Fibroblast of peridontal ligament (primary cell): ENCODE results near the gene SMYD3.
"Not testable (repeated sequence)": the region's sequence is repeated elsewhere in the genome, so short reads cannot be mapped to it uniquely, and the experiment has no call there.

Experiments
- DNase-seq: peaks from one replicate; pipeline ENCODE4 v3.0.0-alpha.2; 2010; ENCODE audit errors: extremely low read depth

The SMYD3 gene

DNA sequence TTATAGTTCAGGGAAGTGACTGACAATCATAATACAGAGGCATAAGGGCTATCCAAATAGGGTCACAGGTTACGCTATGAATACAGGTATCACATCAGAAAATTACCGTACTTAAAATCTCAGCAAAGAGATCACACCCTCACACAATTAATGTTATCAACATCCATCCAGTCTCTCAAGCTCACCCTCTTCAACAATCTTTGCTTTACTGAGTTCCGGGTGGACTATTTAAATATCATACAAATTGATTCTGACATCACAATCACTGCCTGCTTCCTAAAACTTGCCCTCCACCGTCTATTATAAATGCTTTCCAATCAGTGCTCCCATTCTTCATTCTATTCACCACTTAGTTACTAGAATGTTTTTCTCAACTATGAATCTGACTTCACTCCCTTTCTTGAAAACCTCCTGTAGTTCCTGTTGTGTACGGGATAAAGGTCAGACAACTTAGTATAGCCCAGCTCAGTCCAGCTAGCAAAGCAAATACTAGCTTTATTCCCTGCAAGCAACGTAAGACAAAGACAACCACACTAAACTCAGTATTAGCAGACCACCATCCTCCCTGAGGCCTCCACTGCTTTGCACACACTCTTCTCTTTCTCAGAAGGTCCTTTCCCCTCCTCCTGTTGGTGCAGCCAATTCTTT is 398.7 kb downstream of the SMYD3 start:
- no peak for DNase-seq

DNA sequence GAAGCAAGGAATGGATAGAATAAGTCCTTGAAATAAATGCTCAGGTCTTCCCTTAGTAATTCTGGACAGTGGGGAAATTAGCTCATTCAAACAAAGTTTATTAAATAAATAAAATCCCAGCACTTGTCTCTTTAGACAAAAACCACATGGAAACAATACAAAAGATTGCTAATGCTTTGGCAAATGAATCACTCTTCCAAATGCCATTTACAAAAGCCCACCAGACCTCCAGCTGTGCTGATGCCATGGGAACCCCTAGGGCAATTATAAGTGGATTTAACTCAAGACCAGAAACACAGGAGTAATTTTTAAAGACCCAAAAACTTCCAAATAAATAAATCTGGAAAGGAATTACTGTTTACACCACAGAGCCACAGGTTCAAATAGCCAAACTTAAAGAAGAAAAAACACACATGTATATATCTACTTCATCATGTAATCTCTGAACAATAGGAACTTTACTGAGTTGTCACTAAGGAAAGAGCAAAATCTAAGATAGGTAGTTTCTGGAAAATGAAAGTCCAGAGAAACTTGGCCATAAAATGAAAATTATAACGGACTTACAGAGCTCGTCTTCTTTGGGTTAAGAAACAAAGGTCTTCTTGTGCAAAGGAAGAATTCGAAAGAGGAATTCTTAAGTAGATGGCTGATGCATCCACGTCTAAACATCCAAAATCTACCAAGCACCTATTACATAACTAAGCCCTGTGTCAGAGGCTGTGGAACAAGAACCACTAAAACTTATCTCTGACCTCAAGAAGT is 399.4 kb downstream of the SMYD3 start:
- peak; percentile 69 for DNase-seq

DNA sequence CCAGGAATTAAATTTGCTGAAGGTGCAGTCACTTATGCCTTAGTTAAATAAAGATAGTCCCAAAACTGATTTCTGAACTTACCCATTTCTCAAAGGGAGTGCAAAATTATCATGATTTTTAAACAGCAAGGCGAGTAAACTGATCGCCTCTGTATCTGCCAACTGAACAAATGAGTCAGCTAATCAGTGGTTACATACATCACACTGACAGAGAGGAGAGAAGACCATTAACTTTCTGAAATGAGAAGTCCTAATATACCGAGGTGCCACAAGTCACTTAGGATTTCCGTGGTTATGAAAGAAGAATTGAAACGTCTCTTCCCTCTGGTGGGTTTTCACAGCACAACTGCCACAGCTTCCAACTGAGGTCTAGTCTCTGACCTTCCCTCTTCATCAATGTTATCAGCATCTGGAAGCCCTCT is 400.7 kb downstream of the SMYD3 start:
- DNase-seq = peak; percentile 40

DNA sequence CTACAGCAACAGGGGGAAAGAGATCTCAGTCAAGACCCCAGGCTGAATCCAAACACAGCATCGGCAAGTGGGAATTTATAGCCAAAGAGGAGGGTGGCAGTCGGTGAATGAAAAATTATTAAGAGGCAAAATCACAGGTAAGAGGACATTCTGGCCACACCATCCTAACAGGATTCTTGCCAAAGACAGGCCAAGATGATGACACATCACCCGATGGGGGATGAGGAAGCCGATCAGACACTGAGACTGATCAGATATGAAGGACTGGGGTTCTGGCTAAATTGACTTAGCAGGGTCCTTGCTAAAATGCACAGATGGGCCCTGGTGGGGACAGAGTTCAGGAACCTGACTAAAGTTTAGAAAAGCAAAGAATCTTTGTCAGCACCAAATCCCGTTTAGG is 402.2 kb downstream of the SMYD3 start:
- no peak for DNase-seq

DNA sequence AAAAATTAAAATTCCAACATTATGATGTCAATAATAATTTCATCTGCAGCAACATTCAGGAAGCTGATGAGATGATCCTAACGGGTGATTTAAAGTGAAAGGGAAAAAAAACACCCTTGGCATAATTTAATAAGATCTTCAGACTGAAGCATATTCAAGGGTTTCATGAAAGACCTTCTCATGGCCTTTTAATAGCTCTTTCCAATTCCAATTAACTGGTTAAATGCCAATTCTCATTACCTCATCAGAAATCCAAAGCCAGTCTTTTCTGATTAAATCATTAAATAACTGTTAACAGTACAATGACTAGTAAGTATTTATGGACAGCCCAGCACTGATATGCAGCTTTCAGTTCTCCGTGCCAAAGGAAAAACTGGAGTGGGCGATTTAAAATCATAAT is 407.5 kb downstream of the SMYD3 start:
- DNase-seq = no peak

DNA sequence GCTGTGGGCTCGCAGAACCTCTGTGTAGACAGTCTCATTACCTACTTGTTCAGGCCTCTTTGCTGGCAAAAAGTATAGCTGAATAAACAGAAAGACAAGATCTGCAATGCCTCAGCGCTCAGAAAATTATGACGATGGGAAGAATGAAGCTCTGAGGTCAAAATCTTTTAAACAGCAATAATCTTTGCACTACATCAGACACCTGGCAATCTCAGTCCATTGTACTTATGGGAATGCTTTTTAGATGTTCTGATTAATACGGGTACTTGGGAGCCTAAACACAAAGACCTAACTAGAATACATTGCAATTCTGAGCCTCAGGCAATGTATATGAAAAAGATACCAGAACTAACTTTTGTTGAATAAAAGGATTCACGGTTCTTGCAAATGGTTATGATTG is 410.7 kb downstream of the SMYD3 start:
- DNase-seq = no peak

DNA sequence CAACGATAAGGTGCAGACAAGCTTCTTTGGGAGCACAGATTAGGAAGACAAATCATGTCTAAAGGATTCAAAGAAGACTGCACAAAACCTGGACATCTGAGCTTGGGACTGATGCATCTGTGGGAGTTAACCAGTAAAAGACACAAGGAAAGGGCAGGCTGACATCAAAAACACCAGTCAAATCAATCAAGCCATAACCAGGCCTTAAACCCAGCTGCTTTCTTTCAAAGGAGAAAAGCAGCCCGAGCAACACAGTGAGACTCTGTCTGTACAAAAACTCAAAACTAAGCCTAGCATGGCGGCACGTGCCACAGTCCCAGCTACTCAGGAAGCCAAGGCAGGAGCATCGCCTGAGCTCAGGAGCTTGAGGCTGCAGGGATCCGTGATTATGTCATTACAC is 411.6 kb downstream of the SMYD3 start:
- no peak for DNase-seq

DNA sequence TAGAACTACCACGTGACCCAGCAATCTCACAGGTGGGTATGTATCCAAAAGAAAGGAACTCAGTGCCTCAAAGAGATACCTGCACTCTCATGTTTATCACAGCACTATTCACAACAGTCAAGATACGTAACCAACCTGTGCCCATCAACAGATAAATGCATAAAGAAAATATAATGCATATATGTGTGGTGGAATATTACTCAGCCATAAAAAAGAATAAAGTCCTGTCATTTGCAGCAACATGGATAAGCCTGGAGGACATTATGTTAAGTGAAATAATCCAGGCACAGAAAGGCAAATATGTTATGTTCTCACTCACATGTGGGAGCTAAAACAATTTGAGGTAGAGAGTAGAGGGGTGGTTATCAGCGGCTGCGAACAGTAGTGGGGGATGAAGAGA is 413.8 kb downstream of the SMYD3 start:
- DNase-seq = no peak

DNA sequence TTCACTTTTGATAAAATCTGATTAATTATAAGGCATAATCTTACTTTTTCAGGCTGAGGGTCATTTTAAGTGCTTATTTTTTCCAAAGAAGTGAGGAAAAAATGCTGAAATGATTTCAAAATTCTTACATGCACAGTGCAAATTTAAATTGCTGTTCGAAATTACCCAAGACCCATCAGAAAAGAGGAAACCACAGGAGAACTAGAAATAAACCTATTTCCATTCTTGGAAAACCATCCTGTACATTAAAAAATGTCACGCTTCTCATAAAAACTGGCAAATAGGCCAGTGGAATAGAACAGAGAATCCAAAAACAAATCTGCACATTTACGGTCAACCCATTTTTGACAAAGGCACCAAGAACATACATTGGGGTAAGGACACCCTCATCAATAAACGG is 414.9 kb downstream of the SMYD3 start:
- no peak for DNase-seq

DNA sequence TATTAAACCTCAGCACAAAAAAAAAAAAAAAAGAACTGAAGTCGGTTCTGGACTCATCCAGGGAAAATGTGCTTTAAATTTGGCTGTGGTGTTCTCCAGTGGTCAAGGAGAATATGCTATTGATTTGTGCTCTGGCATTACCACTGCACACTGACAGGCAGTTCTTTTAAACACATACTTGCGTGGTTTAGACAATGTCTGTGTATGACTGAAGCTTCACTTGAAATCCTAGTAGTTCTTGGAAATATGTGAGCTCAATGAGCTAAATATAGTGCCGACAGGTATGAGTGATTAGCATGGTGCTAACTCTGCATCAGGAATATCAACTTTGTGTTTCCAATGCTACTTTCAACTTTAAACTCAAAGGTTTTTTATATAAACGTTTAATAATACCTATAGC is 415.6 kb downstream of the SMYD3 start:
- peak; percentile 90 for DNase-seq

DNA sequence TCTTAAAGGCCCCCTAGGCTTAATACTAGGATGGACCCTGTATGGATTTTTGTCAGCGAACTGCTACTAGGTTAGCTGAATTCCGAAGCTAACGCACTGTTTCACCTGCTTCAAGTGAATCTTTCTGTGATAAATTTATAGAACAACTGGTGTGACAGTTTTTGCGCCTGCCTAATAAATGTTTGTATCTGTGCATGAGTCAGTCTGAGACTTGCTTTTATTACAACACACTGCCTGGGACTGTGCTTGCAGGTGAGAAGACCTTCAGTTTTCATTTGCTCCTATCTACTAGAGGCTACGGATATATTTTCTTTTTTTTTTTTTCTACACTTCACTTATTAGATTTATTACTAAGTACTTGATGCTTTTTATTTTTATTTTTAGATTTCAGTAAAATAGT is 420.9 kb downstream of the SMYD3 start:
- no peak for DNase-seq

DNA sequence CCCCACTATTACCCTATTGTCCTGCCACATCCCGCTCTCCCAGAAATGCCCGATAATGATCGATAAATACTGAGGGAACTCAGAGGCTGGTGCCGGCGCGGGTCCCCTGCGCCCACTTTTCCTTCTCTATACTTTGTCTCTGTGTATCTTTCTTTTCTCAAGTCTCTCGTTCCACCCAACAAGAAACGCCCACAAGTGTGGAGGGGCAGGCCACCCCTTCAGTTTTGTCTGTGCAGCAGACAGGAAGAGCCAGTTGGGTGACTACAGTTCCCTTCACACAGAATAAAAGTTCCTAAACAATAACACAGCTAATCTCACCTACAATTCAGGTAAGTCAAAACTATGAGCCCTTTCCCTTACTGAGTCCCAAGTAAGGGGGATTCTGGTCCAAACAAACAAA is 423.7 kb downstream of the SMYD3 start:
- DNase-seq = no peak

DNA sequence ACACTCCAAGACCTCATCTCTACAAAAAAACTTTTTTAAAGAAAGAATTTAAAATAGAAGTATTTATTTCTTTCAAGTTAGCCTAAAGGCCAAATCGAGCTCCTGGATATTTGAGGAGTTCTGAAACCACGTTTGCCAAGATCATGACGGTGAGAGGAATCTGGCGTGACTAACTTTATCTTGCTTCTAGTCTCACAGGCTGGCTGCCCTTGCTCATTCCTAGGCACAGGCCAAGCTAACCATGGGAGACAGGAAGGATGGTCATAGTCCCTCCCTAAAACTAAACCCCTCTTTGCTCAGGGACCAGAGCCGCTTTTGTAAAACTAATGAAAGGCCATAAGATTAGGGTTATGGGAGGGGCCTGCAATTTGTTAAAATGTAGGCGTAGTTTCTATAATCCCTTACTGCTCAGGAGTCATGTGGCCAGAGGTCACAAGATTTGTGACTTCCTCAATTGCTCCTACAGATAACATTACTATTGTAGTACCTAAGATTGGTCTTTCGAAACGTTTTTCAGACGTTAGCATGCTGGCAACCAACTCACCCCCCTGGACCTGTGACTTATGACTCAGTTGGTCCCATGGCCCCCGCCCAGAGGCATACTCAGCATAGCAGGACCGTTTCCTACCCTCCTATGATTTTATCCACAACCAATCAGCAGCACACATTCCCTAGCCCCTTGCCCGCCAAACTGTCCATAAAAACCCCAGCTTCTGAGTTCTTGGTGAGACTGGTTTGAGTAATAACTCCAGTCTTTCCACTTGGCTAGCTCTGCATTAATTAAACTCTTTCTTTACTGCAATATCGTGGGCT is 425.0 kb downstream of the SMYD3 start:
- DNase-seq = no peak

DNA sequence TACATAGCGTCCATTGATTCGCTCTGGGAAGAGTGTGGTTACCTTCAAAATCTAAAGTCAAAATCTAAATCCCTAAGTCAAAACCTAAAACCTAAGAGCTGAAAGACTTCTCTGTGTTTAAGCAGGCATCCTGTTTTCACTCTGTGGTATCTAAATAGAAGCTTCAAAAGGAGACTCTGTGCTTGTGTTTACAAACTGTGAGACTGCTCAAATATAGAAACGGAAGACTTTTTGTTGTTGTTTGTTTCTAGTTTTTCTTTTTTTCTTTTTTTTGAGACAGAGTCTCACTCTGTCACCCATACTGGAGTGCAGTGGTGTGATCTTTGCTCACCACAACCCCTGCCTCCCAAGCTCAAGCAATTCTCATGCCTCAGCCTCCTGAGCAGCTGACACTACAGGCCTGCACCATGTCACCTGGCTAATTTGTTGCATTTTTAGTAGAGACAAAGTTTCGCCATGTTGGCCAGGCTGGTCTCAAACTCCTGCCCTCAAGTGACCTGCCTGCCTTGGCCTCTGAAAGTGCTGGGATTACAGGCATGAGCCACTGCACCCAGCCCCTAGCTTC is 425.9 kb downstream of the SMYD3 start:
- no peak for DNase-seq

DNA sequence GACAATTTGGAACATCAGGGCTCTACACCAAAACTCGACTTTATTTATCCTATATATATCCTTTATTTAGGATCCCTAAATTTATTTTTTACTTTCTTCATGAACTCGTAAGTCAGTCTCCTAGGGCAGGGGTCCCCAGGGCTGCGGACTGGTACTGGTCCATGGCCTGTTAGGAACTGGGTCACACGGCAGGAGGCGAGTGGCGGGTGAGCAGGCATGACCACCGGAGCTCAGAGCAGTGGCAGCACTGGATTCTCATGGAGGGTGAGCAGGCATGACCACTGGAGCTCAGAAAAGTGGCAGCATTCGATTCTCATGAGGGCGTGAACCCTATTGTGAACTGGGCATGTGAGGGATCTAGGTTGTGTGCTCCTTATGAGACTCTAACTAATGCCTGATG is 427.0 kb downstream of the SMYD3 start:
- DNase-seq = no peak

DNA sequence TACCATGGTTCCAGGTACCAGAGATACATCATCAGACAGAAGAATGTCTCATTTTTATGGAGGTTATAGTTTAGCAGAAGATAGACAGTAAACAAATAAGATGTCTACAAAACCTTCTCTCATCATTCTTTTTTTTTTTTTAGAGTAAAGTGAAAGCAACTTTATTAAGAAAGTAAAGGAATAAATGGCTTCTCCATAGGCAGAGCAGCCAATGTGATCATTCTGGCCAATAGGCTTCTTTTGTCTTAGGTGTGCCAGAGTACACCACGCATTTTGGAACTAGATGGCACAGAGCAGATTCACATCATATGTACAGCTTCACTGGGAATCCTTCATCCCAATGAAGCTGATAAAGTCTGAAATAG is 428.2 kb downstream of the SMYD3 start:
- no peak for DNase-seq

DNA sequence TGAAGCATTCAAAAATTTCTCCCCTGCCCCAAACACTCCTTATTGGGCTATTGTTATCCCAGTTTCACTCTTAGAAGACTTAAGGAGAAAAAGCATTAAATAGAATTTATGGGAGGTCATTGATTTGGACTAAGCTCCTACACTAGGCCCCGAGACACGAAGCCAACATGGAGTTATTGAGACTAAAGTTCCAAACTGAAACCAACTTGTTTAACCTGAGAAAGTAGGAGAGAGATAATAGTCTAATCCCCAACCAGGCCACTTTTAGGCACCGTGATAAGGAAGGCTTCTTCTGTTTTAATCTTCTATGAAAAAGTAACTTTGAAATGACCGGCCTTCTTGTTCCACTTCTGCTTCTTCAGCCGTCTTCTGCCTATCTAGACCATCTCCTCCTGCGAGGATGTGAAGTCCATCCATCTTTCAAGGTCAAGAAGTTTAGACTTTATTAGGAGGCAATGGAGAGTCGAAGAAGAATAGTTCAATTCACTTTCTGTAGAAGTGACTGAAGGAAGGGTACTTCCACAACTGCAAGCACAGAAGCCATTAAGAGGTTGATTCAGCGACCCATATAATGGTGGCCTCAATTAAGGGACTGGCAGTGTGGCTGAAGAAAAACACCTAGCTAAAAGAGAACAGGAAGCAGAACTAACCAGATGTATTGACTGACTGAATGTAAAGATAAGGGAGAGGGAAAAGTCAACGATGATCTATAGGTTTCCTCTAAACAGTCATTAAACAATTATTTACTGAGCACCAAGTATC is 428.8 kb downstream of the SMYD3 start:
- no peak for DNase-seq

DNA sequence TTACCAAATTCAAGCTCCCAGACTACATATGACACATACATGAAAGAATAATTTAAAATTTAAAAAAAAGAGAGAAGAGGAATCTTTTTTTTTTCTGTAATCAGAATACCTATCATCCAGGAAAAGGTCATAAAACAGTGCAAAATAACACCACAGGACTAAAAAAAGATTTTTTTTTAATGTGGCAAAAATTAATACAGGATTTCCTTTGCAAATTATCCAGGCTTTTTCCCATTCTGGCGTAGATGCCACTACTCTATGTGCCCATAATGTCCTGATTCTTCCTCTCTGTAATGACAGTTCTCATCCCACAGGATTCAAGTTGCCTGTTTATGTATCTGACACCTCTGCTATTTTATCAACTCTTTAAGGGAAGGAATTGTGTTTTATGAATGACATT is 429.6 kb downstream of the SMYD3 start:
- DNase-seq = no peak

DNA sequence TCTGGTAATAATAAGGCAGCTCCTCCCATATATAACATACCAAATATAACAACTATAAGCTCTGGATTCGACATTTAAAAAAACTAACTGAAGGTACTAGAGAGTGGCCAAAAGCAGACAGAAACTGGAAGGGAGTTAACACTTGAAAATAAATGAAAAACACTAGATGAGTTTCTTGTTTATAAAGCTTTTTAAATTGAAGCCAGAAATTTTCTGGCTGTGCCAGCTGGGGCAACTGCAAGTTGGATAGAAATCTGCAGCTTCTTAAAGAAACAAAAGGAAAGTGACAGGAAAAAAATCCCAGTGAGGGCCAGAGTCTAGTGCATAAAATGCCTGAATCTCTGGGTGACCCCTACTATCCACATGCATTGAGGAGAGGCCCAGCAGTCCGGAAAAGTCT is 432.7 kb downstream of the SMYD3 start:
- peak; percentile 57 for DNase-seq

DNA sequence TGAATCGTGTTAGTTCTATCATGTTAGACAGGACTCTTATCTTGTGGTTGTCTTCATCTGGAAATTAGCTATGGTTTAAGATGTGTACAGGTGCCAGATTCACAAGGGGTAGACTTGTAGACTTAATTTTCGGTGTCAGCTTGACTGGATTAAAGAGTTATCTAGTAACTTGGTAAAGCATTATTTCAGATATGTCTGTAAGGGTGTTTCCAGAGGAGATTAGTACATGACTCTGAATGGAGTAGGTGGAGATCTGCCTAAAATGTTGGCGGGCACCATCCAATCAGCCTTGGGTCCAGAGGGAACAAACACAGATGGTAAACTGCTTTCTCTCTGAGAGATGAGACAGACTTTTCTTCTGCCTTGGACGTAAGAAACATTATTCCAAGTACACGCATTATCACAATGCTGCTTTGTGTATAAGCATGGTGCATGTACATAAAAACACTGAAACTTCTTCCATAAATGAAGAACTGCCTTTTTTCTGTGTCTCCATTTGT is 434.6 kb downstream of the SMYD3 start:
- DNase-seq = no peak

DNA sequence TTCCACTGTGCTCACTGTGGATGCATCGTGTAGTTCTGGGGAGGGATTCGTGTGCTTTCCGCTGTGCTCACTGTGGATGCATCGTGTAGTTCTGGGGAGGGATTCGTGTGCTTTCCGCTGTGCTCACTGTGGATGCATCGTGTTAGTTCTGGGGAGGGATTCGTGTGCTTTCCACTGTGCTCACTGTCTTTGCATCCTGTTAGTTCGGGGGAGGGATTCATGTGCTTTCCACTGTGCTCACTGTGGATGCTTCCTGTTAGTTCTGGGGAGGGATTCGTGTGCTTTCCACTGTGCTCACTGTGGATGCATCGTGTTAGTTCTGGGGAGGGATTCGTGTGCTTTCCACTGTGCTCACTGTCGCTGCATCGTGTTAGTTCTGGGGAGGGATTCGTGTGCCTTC is 435.1 kb downstream of the SMYD3 start:
- not testable (repeated sequence) for DNase-seq

DNA sequence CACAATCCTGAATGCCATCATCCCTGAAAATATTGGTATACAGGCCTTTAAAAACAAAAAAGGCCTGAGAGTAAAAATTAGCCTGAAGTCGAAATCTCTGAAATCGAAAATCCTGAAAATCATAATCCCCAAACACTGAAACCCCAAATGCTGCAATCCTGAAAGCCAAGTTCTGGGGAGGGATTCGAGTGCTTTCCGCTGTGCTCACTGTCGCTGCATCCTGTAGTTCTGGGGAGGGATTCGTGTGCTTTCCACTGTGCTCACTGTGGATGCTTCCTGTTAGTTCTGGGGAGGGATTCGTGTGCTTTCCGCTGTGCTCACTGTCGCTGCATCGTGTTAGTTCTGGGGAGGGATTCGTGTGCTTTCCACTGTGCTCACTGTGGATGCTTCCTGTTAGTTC is 435.5 kb downstream of the SMYD3 start:
- DNase-seq = not testable (repeated sequence)
